GM18508 (cell line): ENCODE data around the gene SIGLEC7.

Source experiments
- ATAC-seq: cut with Tn5 transposase; IDR thresholded peaks from one replicate; pipeline ENCODE4 v1.9.1; 2021; ENCODE audit warnings: moderate number of reproducible peaks; ENCODE audit not compliant: insufficient read depth, unreplicated experiment

SIGLEC7 gene

DNA sequence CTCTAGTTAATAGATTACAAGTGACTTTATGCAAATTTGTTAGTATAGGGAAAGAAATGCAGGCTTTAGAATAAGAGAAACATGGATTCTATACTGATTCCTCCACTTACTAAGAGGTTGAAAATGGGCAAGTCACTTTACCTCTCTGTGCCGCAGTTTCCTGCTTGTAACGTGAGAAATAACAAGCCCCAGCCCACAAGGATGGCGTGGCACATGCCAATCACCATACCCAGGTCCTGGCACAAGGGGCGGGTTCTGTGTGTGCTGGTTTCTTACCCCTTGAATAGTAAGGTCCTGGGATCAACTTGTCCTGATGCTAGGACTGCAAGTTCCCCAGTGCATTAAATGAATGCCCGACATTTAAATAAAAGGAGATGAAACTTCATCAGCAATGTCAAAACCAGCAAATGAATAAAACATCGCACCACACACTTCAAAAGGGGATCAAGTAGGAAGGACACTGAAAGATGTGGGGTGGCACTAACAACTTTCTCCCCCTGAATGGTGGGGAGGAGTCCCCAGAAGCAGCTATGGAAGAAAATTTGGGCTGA is 25.3 kb upstream of the SIGLEC7 start:
- no peak for ATAC-seq

DNA sequence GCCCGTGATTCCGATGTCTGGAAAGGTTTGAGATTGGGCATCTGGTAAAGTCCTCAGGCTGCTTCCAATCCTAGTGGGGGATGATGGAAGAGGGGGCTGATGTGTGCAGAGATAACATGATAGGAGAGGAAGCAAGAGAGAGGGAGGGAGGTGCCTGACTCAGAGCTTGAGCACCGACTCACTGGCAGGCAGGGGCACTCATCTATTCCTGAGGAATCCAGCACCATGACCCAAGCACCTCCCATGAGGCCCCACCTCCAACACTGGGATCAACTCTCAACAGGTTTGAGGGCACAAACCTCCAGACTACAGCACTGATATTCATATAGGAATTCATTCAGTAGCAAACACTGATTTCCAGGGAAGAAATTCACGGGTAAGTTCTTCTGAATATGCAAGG is 23.0 kb upstream of the SIGLEC7 start:
- ATAC-seq, result no peak

DNA sequence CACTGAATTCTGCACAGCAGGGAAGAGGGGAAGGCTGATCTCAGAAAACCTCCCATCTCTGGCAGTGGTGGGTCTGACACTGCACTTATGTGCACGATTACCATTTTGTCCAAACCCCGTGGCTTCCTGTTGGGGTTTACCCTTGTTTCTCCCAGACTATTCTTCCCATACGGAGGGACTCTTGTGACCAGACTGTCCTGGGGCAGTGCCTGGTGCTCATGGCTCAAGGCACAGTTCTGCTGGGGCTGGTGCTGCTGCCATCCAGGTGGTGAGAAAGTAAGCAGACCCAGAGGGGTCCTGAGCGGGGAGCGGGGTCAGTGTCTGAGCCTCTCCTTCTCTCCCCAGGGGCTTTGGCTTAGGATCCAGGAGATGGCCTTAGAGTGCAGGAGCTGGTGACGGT is 22.5 kb upstream of the SIGLEC7 start:
- no peak for ATAC-seq

DNA sequence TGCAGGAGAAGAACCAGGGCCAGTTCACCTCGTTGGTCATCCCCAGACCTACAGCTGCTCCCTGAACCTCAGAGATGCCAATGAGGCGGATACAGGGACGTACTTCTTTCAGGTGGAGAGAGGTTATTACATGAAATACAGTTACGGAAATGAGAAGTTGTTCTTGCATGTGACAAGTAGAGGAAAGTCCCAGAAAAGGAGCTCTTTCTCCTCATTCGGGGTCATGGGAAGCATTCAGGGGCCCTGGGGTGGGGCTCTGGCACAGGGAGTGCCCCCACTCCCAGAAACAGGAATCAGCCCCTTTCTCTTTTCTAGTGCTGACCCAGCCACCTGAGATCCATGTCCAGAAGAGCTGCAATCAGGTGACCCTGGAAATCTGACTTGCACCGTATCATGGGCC is 21.9 kb upstream of the SIGLEC7 start:
- no peak for ATAC-seq

DNA sequence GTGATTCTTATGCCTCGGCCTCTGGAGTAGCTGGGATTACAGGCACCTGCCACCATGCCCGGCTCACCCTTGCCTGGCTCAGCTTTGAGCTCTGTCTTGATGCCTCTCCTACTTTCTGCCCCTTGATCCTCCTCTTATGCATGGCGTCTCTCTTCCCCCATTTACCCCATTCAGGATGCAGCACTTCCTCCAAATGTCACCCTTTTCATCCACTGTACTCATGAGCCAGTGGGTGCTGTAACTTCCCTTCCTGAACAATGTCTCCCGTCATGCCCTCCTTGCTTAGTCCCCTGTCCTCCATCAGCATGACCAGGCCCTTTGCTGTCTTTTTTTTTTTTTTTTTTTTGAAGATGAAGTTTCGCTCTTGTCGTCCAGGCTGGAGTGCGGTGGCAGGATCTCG is 20.8 kb upstream of the SIGLEC7 start:
- no peak for ATAC-seq

DNA sequence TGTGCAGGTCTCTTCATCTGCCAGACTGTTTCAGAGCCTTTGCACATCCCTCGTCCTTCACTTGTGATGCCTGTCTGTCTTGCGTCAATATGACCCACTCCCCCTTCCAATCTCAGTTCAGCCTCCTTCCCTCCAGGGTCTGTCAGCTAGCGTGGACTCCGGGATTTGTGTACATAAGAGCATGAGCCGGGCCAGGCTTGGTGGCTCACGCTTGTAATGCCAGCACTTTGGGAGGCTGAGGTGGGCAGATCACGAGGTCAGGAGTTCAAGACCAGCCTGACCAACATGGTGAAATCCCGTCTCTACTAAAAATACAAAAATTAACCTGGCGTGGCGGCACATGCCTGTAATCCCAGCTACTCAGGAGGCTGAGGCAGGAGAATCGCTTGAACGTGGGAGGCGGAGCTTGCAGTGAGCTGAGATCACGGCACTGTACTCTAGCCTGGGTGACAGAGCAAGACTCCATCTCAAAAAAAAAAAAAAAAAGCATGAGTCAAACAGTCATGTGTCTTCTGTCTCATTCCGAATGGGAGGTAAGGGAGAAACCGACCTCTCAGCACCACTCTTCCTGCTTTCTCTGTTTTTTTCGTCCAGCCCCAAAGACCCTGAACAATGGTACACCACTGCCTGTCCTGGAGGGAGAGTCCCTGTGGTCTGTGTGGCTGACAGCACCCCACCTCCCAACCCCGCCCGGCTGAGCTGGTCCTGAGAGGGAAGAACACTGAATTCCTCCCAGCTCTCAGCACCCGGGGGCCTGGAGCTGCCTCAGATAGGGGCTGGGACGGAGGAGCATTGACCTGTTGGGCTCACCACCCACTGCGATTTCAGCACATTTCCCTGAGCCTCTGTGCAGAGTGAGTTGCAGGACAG is 19.8 kb upstream of the SIGLEC7 start:
- ATAC-seq, result no peak

DNA sequence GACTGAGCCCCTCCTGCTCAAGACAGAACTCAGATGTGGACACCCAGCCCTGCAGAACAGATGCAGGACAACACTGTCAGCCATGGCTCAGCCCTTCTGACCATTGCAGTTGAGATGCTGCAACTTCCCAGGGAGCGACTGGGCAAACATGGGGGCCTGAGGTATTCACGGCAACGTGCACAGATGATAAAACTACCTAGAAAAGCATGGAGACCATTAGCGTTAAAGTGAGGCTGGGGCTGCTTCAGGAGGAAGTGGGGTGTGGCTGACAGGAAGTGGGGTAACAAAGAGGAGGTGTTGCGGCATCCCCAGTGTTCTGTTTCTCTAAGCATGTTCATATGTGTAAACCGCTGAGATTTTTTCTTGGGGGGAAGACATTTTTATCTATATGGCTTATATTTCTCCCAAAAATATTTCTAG is 18.7 kb upstream of the SIGLEC7 start:
- no peak for ATAC-seq

DNA sequence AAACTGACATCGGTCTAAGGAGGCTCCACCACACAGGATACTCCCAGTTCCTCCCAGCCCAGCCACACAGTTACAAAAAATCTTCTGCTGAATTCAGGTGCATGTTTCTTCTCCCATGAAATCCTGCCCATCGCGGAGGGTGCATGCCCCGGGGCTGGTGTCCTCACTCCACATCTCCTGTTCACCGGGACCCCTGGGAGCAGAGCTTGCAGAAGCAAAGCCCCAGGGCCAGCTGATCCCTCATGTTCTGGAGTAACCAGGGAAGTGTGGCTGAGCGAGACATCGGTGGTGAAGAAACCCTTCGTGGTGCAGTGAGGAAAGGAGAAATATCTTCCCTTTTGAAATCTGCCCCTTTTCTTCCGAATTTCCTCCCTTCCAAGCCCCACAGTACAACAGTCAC is 18.3 kb upstream of the SIGLEC7 start:
- no peak for ATAC-seq

DNA sequence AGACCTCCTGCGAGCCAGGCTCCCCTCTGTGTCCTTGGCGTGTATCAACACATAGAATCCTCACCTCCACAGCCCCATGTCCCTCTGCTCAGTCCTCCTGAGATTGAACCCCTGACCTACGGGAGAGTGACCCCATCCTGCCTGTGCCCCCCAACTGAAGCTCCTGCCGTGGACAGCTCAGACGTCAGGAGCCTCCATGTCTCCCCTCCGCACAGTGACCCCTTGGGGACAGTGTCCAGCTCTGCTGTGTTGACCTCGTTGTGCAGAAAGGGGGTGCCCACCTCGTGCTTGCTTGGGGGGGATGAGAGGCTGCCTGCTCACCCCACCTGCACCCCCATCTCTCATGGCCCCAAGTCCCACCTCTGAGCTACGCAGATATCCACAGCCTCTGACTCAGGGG is 17.9 kb upstream of the SIGLEC7 start:
- ATAC-seq, result no peak

DNA sequence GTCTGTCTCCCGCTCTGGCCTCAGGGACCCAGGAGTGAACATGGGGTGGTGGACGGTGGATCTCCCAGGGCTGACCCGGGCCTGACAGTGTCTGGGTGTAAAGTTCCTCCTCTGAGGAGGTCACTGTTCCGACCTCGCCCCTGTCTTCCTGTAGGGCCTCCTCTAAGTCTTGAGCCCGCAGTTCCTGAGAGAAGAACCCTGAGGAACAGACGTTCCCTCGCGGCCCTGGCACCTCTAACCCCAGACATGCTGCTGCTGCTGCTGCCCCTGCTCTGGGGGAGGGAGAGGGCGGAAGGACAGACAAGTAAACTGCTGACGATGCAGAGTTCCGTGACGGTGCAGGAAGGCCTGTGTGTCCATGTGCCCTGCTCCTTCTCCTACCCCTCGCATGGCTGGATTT is 17.4 kb upstream of the SIGLEC7 start, which contains the start of gene SIGLEC9:
SIGLEC9 (plus strand) TSS at position 178 of the 400 bp plus-strand sequence; CDS start at position 247, 69 bp downstream.
- ATAC-seq, result no peak

DNA sequence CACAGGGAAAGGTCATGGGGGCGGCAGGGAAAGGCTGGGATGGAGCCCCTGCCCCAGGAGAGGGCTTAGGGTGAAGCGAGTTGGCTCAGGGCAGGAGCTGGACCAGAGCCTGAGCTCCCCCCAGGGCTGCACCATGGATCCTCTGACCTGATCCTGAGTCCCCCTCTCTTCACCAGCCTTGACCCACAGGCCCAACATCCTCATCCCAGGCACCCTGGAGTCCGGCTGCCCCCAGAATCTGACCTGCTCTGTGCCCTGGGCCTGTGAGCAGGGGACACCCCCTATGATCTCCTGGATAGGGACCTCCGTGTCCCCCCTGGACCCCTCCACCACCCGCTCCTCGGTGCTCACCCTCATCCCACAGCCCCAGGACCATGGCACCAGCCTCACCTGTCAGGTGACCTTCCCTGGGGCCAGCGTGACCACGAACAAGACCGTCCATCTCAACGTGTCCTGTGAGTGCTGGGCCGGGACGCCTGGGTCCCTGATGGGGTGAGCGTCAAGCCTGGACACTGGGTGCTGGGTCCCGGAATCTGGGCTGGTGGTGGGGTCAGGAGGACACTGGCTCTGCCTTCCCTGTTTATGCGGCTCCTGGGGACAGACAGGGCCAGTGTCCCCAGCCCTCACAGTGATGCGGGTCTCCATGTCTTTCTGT is 16.6 kb upstream of the SIGLEC7 start:
- ATAC-seq, result no peak

DNA sequence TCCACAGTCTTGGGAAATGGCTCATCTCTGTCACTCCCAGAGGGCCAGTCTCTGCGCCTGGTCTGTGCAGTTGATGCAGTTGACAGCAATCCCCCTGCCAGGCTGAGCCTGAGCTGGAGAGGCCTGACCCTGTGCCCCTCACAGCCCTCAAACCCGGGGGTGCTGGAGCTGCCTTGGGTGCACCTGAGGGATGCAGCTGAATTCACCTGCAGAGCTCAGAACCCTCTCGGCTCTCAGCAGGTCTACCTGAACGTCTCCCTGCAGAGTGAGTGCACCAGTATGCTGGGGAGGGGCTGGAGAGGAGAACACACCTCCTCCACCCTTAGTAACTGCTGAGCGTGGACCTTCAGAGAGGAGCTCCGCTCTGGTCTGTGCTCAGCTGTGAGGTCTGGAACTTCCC is 15.1 kb upstream of the SIGLEC7 start:
- no peak for ATAC-seq

DNA sequence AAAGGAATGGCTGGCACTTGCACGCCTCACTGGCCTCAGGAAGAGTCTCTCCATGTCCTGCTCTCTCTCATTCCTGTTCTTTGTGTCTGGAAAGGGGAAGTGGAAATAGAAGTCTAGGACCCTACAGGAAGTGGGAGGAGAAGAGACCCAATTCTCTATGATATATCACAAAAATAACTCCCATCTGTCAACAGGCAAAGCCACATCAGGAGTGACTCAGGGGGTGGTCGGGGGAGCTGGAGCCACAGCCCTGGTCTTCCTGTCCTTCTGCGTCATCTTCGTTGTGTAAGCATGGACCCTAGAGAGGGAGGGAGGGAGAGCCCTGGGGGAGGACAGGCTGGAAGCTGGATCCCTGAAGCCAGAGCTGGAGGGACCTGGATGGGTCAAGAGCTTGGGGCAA is 14.3 kb upstream of the SIGLEC7 start:
- no peak for ATAC-seq

DNA sequence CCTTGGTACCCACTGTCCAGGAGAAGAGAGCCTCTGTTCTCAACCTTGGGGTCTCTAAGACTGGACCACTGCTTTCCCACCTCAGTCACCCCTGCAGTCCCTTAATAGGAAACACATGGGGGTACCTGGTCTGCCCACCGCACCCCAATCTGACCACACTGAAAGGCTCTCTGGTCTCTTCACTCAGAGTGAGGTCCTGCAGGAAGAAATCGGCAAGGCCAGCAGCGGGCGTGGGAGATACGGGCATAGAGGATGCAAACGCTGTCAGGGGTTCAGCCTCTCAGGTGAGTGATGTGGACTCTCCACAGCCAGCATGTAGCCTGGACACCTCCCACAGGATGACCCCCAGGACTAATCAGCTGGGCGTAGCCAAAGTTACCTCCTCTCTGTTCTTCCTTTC is 13.9 kb upstream of the SIGLEC7 start:
- no peak for ATAC-seq

DNA sequence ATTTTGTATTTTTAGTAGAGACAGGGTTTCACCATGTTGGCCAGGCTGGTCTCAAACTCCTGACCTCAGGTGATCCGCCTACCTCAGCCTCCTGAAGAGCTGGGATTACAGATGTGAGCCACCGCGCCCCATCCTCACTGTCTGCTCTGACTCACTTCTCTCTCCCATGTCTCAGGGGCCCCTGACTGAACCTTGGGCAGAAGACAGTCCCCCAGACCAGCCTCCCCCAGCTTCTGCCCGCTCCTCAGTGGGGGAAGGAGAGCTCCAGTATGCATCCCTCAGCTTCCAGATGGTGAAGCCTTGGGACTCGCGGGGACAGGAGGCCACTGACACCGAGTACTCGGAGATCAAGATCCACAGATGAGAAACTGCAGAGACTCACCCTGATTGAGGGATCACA is 12.4 kb upstream of the SIGLEC7 start:
- no peak for ATAC-seq

DNA sequence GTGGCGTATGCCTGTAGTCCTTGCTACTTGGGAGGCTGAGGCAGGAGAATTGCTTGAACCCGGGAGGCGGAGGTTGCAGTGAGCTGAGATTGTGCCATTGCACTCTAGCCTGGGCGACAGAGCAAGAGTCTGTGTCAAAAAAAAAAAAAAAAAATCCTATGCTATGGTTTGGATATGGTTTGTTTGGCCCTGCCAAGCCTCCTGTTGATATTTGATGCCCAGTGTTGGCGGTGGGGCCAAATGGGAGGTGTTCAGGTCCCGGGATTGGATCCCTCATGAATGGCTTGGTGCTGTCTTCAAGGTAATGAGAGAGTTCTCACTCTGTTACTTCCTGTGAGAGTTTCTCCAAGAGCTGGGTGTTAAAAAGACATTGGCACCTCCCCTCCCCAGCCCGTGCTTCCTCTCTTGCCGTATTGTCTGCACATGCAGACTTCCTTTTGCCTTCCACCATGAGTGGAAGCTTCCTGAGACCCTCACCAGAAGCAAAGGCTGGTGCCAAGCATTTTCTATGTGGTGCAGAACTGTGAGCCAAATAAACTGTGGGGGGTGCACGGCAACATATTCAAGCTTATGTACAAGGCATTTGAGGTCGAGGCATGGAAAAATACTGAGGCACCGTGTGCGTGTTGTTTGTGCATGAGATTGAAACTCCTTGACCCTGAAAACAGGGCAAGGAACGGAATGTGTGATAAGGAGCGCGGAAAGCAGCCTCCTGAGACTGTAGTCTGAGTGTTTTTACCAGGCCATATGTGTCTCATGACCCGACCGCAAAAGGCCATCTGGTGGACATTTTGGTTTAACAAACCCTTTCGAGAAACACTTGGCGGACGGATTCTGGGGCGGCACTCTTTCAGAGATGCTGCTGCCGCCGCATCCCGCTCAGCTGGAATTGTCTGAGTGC is 10.1 kb upstream of the SIGLEC7 start:
- ATAC-seq, result no peak

DNA sequence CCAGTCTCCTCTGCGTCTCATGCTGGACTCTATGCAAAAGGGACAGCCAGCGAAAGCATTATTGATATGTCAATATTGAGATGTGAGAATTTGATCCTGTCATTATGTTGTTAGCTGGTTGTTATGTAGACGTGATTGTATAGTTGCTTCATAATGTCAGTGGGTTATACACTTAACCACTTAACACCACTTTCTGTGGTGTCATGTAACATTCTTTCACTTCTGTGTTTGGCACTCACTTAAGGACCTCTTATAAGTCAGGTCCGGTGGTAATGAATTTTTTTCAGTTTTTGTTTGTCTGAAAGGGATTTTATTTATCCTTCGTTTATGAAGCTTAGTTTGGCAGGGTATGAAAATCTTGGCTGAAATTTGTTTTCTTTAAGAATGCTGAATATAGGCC is 7.1 kb upstream of the SIGLEC7 start:
- ATAC-seq, result no peak

DNA sequence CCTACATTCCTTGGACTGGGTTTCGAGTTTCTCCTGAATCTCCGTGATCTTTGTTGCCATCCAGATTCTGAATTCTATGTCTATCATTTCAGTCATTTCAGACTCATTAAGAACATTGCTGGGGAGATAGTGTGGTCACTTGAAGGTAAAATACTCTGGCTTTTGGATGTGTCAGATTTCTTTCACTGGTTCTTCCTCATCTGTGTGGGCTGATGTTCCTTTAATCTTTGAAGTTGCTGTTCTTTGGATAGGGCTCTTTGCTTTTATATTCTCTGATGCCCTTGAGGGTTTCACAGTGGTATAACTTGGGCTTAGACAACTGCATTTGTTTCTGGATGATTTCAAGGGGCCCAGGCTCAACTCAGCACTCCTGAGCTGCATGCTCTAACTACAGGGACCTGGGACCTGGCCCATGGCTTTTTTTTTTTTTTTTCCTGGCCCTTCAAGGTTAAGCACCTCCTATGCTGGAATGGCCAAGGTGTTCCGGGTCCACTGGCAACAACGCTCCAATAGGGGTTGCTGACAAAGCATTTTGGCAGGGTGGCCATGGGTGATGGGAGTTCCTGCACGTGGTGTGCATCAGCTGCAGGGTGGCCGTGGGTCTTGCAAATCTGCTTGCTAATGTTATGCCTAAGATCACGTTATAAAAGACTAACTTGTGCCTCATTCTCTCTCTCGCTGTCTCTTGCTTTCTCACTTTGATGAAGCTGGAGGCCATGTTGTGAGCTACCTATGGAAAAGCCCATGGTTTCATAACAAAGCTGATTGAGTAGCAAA is 5.9 kb upstream of the SIGLEC7 start:
- ATAC-seq, result no peak

DNA sequence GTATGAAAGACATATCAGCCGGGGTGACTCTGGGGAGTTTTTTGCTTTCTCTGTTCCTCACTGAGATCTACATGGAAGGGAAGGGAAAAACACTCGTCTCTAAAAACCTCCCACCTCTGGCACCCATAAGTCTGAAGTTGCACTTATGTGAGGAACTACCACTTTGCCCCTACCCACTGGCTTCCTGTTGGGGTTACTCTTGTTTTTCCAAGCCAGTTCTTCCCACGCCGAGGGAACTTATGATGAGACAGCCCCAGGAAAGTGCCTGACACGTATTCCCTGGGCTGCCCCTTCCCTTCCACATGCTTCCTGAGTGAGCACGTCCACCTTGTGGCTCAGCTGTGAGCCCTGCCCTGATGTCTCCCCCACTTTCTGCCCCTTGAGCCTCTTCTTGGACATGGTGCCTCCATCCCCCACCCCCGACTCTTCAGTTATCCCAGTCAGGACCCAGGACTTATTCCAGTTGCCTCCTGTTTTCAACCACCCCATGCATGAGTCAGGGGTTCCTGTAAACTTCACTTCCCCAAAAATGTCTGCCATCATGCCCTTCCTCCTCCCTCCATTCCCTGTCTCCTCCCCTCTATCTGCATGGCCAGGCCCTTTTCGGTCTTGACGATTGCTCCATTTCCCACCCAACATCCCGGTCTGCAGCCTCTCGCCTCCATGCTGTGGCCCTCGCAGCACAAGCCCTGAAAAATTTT is 5.1 kb upstream of the SIGLEC7 start:
- ATAC-seq, result no peak
